HG03378 (cell line): Measurements from ENCODE around the gene CATSPERB.
"Not testable (repeated sequence)": the region's sequence is repeated elsewhere in the genome, so short reads cannot be mapped to it uniquely, and the experiment has no call there.

Experiments used
- ATAC-seq: cut with Tn5 transposase; IDR thresholded peaks from one replicate; pipeline ENCODE4 v1.9.1; 2021; ENCODE audit warnings: mild to moderate bottlenecking, moderate library complexity; ENCODE audit not compliant: unreplicated experiment

Gene CATSPERB

DNA sequence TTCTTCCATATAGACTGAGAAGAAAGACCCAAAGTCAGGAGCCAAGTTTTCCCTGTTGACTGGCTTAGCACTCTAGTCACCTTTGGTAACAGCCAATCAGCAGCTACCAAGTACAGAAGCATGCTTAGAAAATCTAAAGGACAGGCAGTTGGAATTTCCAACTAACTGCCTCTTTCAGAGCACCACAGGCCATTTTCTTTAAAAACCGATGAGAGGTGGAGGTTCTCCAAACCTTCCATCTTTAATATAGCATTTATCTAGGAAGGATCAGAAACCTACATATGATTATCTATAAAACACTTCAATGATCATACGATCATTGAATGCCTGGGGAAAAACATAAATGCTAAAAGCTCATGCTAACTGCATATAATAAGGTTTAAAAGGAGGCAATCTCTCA, at the start of gene CATSPERB:
Gene CATSPERB, minus strand, starts transcription at position 101 of the 400 bp plus-strand sequence. CDS start 2,607 bp downstream, outside the sequence.
- ATAC-seq = no peak

DNA sequence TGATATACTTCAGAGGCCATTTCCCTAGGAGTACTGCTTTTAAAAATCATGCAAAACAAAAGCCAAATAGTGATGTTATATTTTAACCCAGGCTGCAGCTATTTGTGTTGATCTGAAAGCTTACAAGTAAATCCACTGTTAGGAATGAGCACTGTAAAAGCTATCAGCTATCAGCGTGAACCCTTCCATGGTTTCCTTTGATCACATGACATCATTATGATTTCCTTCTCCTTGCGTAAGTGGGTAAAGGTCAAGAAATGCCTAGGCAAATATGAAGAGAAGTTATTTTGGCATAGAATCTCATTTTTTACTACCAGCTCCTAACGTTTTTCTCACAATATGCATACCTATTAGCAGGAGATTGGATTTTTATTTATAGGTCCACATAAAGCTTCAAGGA, 48.6 kb upstream of the CATSPERB start:
- ATAC-seq = no peak

- ATAC-seq = no peak
Measured at GRCh38 chr14:91778217-91778616, 46.3 kb upstream of the CATSPERB start.

DNA sequence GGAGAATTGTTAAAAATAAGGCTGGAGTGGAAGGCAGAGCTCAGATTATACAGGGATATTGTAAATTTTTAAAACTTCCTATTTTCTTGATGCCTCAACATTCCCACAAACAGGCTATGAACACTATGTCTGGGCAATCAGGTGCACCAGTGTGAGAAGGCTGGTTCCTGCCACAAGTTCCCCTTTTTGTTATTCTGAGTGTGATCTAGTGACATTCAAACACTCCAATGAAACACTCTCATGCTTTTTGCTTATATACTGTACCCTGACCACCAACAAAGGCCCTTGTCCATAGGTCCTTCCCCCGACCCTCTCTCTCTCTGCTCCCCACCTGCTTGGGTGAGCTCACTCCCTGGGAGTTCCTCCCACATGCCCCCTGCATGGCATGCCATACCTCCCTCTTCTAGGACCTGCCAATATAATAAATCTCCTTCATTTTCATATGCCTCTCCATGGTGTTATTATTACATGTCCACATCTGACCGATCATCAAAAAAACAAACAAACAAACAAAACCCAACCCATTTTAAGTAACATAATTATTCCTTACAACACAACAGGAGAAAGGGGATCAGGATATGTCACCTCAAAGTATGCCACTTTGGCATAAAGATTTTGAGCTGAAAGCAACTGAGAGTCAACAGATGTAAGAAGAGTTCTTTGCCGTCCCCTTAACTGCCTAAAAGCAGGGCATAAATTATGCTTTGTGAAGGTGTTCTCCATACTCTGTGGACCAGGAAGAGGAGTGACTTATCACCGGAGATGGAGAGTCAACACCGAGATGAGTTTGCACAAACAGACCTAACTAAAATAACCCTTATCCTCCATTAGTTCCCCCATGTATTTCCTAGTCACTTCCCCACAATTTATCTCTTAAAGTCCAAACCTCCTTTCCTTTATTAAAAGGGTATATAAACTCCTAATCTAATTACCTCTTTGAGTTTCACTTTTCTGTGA, 42.5 kb upstream of the CATSPERB start:
- no peak for ATAC-seq

- no peak for ATAC-seq
Measured at GRCh38 chr14:91770185-91770584, 38.3 kb upstream of the CATSPERB start.

GRCh38 chr14:91755570-91756295, 23.8 kb upstream of the CATSPERB start:
- no peak for ATAC-seq

- no peak for ATAC-seq
Measured at GRCh38 chr14:91754819-91755218, 22.9 kb upstream of the CATSPERB start.

DNA sequence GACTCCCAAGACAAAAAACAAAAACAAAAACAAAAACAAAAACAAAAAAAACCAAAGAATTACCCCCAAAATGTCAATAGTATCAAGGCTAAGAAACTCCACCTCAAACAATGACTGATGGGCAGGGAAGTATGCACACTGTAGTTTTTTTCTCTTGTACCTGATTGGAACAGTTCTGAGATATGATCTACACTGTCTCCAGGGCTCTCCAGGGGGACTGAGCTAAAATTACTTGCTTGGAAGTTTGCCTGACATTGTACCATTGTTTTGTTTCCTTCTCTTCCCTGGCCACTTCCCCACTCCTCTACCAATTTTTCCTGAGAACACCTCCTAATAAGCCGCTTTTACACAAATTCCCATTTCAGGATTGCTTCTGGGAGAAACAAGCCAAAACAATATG, 22.3 kb upstream of the CATSPERB start:
- no peak for ATAC-seq

DNA sequence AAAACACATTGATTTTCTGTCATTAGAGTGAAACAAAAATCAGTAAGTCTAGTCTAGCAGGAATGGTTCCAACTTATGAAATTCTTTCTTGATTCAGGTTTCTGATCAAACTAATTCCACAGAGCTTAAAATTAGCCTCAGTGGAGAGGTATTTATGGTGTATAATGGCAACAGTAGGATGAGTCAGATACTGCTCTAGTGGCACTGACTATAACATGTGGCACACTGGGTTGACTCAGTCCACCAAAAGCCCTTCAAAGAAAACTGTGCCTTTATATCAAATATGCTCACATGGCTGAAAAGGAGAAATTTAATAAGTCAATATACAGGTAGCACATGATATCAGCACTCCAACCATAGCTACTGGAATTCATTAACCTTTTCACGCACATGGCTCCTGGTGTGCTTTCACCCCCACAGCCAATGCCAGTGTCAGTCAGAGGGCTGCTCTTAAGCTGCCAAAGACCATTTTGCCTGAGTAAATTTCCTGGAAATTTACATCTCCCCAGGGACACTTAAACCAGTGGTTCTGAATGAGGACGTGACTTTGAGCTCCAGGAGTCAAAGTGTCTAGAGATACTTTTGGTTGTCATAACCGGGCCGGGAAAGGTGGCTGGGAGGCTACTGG, 21.7 kb upstream of the CATSPERB start:
- ATAC-seq = no peak

GRCh38 chr14:91752961-91753360, 21.1 kb upstream of the CATSPERB start:
- no peak for ATAC-seq

DNA sequence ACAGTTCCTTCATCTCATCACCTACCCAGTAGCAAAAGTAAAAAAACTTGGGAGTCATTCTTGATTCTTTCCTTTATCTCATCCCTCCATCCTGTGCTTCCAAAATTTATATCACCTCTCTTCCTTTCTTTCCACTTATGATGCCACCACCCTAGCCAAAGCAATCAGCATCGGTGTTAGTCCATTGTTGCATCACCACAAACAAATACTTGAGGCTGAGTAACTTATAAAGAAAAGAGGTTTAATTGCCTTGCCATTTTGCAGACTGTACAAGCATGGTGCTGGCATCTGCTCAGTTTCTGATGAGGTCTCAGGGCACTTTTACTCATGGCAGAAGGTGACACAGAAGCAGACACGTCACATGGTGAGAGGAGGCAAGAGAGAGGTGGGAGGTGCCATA, 19.8 kb upstream of the CATSPERB start:
- no peak for ATAC-seq

- no peak for ATAC-seq
Measured at GRCh38 chr14:91750634-91751198, 18.8 kb upstream of the CATSPERB start.

DNA sequence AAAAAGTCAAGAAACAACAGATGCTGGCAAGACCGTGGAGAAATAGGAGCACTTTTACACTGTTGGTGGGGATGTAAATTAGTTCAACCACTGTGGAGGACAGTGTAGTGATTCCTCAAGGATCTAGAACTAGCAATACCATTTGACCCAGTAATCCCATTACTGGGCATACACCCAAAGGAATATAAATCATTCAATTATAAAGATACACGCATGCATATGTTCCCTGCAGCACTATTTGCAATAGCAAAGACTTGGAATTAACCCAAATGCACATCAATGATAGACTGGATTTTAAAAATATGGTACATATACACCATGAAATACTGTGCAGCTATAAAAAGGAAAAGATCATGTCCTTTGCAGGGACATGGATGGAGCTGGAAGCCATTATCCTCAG, 18.0 kb upstream of the CATSPERB start:
- no peak for ATAC-seq

- ATAC-seq = no peak
Measured at GRCh38 chr14:91748049-91748448, 16.2 kb upstream of the CATSPERB start.

GRCh38 chr14:91745344-91745743, 13.5 kb upstream of the CATSPERB start:
- ATAC-seq = no peak

DNA sequence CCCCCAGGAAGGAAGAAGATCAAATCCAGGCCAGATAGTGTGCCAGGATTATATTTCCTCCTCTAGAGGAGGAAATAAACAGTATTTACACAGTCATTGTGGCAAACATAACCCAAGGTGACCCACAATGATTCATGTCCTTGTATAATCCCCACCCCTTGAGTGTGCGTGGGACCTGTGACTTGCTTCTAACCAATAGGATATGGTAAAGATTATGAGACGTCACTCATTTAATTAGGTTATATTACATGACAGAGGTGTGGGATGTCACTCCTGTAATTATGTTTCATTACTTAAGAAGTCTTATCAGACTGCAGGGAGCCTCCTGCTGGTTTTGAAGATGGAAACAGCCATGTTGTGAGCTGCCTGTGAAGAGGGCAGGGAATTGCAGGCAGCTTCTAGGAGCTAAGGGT, 12.2 kb upstream of the CATSPERB start:
- no peak for ATAC-seq

GRCh38 chr14:91743305-91743653, 11.4 kb upstream of the CATSPERB start:
- ATAC-seq = no peak

- ATAC-seq = no peak
Measured at GRCh38 chr14:91742621-91743304, 10.9 kb upstream of the CATSPERB start.

GRCh38 chr14:91739867-91740266, 8.0 kb upstream of the CATSPERB start:
- not testable (repeated sequence) for ATAC-seq

GRCh38 chr14:91737619-91738018, 5.7 kb upstream of the CATSPERB start:
- ATAC-seq = no peak
